ENCODE results near the gene BIN1.

GRCh38 chr2:127069003-127069402 lies 38.0 kb downstream of the BIN1 start:
- TF ChIP-seq CTCF (IDR thresholded peaks at IDR 0.05), result no peak
- no peak for TF ChIP-seq POLR2AphosphoS5 (IDR thresholded peaks at IDR 0.05)
